Vagina (tissue), 2 donors: ENCODE data around the gene DTHD1.

Experiments used
- POLR2A ChIP-seq, 2 donors: fragments of 450-650 bp; IDR thresholded peaks; one replicate each; pipeline ENCODE4 v1.6.1; 2017; ENCODE audit warnings: antibody characterized with exemption in 2 of 2, mild to moderate bottlenecking in 2 of 2, moderate library complexity in 2 of 2
- POLR2AphosphoS5 ChIP-seq, 2 donors: sonication (generic); formaldehyde crosslinking; IDR thresholded peaks; one replicate each; pipeline ENCODE4 v1.9.0; 2017; ENCODE audit warnings: antibody characterized with exemption in 2 of 2, mild to moderate bottlenecking in 2 of 2, low read depth in 1 of 2; ENCODE audit not compliant: insufficient read depth in 1 of 2
- TF ChIP-seq, protein P1 (sequence below), 3 experiments: fragments of 450-650 bp in 2 of 3; fragments of 200-600 bp in 1 of 3; sonication (generic) in 1 of 3; IDR thresholded peaks; one replicate each; pipeline ENCODE4 v1.5.1; 2017 to 2019; ENCODE audit warnings: antibody characterized with exemption in 3 of 3, mild to moderate bottlenecking in 2 of 3, moderate library complexity in 2 of 3

DNA sequence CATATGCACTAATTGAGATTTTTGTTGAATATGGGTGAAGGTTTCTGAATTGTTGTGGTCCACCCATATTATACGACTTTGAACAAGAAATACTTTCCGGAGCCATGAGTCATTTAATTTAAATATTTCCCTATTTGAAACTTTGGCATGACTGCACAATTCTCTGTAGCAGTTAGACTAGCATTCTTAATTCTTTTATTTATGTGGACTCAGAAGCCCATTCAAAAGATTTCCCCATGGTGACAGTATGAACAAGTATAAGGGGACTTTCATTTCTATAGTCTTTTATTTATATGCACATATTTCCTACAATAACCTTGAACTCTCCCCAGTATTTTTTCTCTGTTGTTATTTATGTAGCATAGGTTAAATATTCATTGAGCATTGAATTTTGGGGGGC lies 72.6 kb downstream of the DTHD1 start:
- TF ChIP-seq, protein P1, sequence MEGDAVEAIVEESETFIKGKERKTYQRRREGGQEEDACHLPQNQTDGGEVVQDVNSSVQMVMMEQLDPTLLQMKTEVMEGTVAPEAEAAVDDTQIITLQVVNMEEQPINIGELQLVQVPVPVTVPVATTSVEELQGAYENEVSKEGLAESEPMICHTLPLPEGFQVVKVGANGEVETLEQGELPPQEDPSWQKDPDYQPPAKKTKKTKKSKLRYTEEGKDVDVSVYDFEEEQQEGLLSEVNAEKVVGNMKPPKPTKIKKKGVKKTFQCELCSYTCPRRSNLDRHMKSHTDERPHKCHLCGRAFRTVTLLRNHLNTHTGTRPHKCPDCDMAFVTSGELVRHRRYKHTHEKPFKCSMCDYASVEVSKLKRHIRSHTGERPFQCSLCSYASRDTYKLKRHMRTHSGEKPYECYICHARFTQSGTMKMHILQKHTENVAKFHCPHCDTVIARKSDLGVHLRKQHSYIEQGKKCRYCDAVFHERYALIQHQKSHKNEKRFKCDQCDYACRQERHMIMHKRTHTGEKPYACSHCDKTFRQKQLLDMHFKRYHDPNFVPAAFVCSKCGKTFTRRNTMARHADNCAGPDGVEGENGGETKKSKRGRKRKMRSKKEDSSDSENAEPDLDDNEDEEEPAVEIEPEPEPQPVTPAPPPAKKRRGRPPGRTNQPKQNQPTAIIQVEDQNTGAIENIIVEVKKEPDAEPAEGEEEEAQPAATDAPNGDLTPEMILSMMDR (IDR thresholded peaks at IDR 0.05) = no peak
- TF ChIP-seq POLR2A (IDR thresholded peaks at IDR 0.05) (no peak), POLR2AphosphoS5 (IDR thresholded peaks at IDR 0.05; ENCODE audit: insufficient read depth in 1 of 2, low read depth in 1 of 2) (no peak)
